GM12891 (cell line): ENCODE data around the gene TMEM214.

Experiments
- PAX5 ChIP-seq: IDR thresholded peaks from 2 replicates; pipeline ENCODE4 v1.6.1; 2011; ENCODE audit warnings: low read length, moderate library complexity, mild to moderate bottlenecking; ENCODE audit not compliant: insufficient read depth, severe bottlenecking
- POLR2A ChIP-seq: IDR thresholded peaks from 2 replicates; pipeline ENCODE4 v1.6.1; 2011; ENCODE audit warnings: low read depth, low read length, control low read depth
- POLR2AphosphoS5 ChIP-seq: IDR thresholded peaks from 2 replicates; pipeline ENCODE4 v1.6.1; 2011; ENCODE audit warnings: low read depth, low read length, control low read depth
- SPI1 ChIP-seq: IDR thresholded peaks from 2 replicates; pipeline ENCODE4 v1.6.1; 2011; ENCODE audit warnings: low read depth, low read length, control low read depth
- TAF1 ChIP-seq: IDR thresholded peaks from 2 replicates; pipeline ENCODE4 v1.6.1; 2011; ENCODE audit warnings: low read depth, low read length, control low read depth

- TF ChIP-seq POLR2AphosphoS5 (no peak), TAF1 (no peak), POLR2A (no peak), PAX5 (no peak), SPI1 (no peak)
These were observed 51.7 kb downstream of the TMEM214 start for GRCh38 chr2:27084297-27085061.
